NB4 (cell line): ENCODE data around the gene CADM1.

Source experiments
- POLR2A ChIP-seq: IDR thresholded peaks from 2 replicates; pipeline ENCODE4 v1.6.1; 2011; ENCODE audit warnings: mild to moderate bottlenecking; ENCODE audit not compliant: insufficient read length; ENCODE audit errors: extremely low read depth
- TF ChIP-seq, protein P1 (sequence below): IDR thresholded peaks from one replicate; pipeline ENCODE4 v1.5.1; 2012; ENCODE audit warnings: low read depth, low read length
- TF ChIP-seq, protein P2 (sequence below): IDR thresholded peaks from 2 replicates; pipeline ENCODE4 v1.6.1; 2011; ENCODE audit warnings: low read depth, low read length

GRCh38 chr11:115462757-115463156, 41.5 kb downstream of the CADM1 start:
- TF ChIP-seq, protein P1, sequence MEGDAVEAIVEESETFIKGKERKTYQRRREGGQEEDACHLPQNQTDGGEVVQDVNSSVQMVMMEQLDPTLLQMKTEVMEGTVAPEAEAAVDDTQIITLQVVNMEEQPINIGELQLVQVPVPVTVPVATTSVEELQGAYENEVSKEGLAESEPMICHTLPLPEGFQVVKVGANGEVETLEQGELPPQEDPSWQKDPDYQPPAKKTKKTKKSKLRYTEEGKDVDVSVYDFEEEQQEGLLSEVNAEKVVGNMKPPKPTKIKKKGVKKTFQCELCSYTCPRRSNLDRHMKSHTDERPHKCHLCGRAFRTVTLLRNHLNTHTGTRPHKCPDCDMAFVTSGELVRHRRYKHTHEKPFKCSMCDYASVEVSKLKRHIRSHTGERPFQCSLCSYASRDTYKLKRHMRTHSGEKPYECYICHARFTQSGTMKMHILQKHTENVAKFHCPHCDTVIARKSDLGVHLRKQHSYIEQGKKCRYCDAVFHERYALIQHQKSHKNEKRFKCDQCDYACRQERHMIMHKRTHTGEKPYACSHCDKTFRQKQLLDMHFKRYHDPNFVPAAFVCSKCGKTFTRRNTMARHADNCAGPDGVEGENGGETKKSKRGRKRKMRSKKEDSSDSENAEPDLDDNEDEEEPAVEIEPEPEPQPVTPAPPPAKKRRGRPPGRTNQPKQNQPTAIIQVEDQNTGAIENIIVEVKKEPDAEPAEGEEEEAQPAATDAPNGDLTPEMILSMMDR = no peak
- TF ChIP-seq POLR2A = no peak
- TF ChIP-seq, protein P2, sequence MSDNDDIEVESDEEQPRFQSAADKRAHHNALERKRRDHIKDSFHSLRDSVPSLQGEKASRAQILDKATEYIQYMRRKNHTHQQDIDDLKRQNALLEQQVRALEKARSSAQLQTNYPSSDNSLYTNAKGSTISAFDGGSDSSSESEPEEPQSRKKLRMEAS = no peak
